OCI-LY7 (cell line): ENCODE measurements around the gene CDK5R2.

Experiments
- EZH2phosphoT487 ChIP-seq: fragments of 200-600 bp; sonication (generic); IDR thresholded peaks from 2 replicates; pipeline ENCODE4 v1.6.1; 2018; ENCODE audit warnings: low read depth, borderline replicate concordance, mild to moderate bottlenecking, mixed run types, antibody characterized with exemption, low read length, moderate library complexity, mixed read lengths
- TF ChIP-seq, protein P1 (sequence below): fragments of 200-600 bp; sonication (generic); conservative IDR thresholded peaks from 2 replicates; pipeline ENCODE4 v1.5.1; 2014; ENCODE audit warnings: mild to moderate bottlenecking, antibody characterized with exemption, low read length, moderate library complexity, mixed read lengths

DNA sequence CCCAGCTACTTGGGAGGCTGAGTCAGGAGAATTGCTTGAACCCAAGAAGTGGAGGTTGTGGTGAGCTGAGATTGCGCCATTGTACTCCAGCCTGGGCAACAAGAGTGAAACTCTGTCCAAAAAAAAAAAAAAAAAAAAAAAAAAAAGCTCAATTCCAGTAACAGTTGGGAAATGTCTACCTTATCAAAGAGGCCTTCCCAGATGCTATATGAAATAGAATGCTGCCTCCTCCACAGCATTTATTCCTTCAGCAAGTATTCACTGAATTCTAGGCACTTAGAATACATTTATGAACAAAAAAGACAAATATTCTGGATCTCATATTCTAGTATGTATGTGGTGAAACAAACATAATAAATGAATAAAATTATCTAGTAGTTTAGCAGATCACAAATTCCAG, 12.8 kb upstream of the CDK5R2 start:
- TF ChIP-seq, protein P1, sequence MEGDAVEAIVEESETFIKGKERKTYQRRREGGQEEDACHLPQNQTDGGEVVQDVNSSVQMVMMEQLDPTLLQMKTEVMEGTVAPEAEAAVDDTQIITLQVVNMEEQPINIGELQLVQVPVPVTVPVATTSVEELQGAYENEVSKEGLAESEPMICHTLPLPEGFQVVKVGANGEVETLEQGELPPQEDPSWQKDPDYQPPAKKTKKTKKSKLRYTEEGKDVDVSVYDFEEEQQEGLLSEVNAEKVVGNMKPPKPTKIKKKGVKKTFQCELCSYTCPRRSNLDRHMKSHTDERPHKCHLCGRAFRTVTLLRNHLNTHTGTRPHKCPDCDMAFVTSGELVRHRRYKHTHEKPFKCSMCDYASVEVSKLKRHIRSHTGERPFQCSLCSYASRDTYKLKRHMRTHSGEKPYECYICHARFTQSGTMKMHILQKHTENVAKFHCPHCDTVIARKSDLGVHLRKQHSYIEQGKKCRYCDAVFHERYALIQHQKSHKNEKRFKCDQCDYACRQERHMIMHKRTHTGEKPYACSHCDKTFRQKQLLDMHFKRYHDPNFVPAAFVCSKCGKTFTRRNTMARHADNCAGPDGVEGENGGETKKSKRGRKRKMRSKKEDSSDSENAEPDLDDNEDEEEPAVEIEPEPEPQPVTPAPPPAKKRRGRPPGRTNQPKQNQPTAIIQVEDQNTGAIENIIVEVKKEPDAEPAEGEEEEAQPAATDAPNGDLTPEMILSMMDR: no peak
- TF ChIP-seq EZH2phosphoT487: no peak
